Measurements from ENCODE around the gene CDC42. TPM values are rescaled to one million over a fixed set of nuclear protein-coding genes. Genes with fewer than 3 reads are reported as not detected.

Gene CDC42
- total and polyA plus RNA-seq, 8 donors = 277 to 381 (median 335) TPM

GRCh38 chr1:22127248-22127647, 74.7 kb downstream of the CDC42 start:
- Histone ChIP-seq H3K27me3 (no peaks in the 10 kb centered on the region), H3K4me3 (no peak overlapping the region), H3K4me1 (peaks cover 0 to 4% of the 10 kb centered on the region in 2 donors), H3K36me3 (no peaks in the 10 kb centered on the region), H3K9me3 (no peaks in the 10 kb centered on the region), H3K27ac (no peak overlapping the region)
- ATAC-seq (no peak), DNase-seq (peak in 1 of 4 donors; percentile 19)
- intact Hi-C loops (cut with DNase I) = no loop called here
- TF ChIP-seq, protein P1, sequence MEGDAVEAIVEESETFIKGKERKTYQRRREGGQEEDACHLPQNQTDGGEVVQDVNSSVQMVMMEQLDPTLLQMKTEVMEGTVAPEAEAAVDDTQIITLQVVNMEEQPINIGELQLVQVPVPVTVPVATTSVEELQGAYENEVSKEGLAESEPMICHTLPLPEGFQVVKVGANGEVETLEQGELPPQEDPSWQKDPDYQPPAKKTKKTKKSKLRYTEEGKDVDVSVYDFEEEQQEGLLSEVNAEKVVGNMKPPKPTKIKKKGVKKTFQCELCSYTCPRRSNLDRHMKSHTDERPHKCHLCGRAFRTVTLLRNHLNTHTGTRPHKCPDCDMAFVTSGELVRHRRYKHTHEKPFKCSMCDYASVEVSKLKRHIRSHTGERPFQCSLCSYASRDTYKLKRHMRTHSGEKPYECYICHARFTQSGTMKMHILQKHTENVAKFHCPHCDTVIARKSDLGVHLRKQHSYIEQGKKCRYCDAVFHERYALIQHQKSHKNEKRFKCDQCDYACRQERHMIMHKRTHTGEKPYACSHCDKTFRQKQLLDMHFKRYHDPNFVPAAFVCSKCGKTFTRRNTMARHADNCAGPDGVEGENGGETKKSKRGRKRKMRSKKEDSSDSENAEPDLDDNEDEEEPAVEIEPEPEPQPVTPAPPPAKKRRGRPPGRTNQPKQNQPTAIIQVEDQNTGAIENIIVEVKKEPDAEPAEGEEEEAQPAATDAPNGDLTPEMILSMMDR (IDR thresholded peaks at IDR 0.05) = no peak

DNA sequence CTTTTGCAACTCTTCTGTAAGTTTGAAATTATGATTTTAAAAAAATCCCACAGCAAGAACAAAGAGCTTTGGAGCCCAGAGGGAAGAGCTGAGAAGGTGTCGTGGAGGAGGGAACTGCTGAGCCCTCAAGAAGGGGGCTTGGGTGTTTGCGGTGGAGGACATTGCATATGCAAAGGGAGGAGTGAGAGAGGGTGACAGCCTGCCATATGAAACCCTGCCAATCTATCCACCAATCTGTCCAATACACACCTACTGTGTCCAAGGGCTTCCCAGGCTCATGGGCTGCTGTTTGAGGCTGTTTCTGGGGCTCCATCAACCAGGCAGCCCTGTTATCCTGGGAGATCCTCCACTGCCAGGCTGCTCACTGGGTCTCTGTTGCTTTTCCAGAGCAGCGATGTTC, 75.2 kb downstream of the CDC42 start:
- TF ChIP-seq, protein P1 (IDR thresholded peaks at IDR 0.05) = no peak
- H3K4me1 ChIP-seq = peaks cover 0 to 9% of the 10 kb centered on the region in 2 donors
- no peaks in the 10 kb centered on the region for H3K36me3 ChIP-seq
- H3K4me3 ChIP-seq = no peak overlapping the region
- no peaks in the 10 kb centered on the region for H3K9me3 ChIP-seq
- H3K27ac ChIP-seq = no peak overlapping the region
- H3K27me3 ChIP-seq = no peaks in the 10 kb centered on the region
- no peak for ATAC-seq
- DNase-seq = no peak
- intact Hi-C loops (cut with DNase I) = no loop called here

DNA sequence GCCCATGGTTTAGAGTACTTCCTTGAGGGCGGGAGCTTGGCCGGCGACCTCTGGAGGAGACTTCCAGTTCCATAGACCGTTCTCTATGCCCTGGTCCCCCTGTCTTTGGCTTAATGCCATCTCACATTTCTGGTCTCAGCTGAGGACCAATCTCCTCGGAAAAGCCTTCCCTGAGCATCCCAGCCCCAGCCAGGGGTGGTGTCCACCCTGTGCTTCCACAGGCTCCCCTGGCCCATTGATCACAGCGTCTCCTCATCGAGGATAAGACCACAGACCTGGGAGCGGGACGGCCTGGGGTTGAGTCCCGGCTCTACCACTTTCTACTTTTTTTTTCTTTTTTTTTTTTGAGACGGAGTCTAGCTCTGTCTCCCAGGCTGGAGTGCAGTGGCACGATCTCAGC, 75.9 kb downstream of the CDC42 start:
- H3K27ac ChIP-seq = no peak overlapping the region
- H3K36me3 ChIP-seq = no peaks in the 10 kb centered on the region
- intact Hi-C loops (cut with DNase I) = no loop called here
- ATAC-seq = no peak
- peaks cover 0 to 5% of the 10 kb centered on the region in 2 donors for H3K27me3 ChIP-seq
- no peak overlapping the region for H3K4me3 ChIP-seq
- no peaks in the 10 kb centered on the region for H3K9me3 ChIP-seq
- H3K4me1 ChIP-seq = peaks cover 0 to 9% of the 10 kb centered on the region in 2 donors
- peak in 1 of 4 donors; percentile 51 for DNase-seq
- TF ChIP-seq, protein P1 (IDR thresholded peaks at IDR 0.05) = no peak

DNA sequence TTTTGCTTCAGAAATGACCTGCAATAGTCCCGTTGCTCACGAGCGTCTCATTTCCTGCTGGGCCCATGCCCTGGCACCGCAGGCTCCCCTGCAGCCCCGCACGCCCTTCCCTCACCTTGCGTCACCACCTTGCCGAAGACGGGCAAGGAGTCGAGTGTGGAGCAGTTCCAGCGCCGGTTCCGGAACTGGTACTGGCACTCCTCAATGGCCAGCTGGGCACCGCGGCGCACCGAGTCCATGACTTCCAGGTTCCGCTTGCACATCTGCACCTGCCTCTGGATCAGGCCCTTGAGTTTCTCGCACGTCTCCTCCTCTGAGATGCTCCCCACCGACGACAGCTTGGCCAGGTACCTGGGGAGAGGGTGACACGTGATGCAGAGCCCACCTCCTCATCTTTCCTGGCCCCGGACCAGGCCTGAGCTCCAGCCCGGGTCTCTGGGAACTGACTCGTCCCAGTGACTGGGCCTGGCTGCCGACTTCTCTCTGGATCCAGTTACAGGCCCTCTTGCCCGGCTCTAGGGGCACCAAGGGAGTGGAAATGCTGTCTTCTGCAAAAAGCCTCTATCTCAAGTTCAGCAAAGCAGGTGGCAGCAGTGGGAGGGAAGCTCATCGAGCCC, 77.1 kb downstream of the CDC42 start:
- H3K27me3 ChIP-seq = peaks cover 0 to 17% of the 10 kb centered on the region in 2 donors
- peaks cover 0 to 14% of the 10 kb centered on the region in 2 donors for H3K4me1 ChIP-seq
- H3K27ac ChIP-seq = no peak overlapping the region
- H3K36me3 ChIP-seq = no peaks in the 10 kb centered on the region
- TF ChIP-seq, protein P1 (IDR thresholded peaks at IDR 0.05) = no peak
- ATAC-seq (no peak), DNase-seq (peak in 1 of 4 donors; percentile 80)
- intact Hi-C loops (cut with DNase I) = loop anchor here in 1 of 2 donors (10.0 kb wide), 2 partner anchors 155 to 285 kb away; no protein-coding TSS in a partner anchor
- H3K9me3 ChIP-seq = no peaks in the 10 kb centered on the region
- no peak overlapping the region for H3K4me3 ChIP-seq

- Histone ChIP-seq H3K36me3 (no peaks in the 10 kb centered on the region), H3K27ac (no peak overlapping the region), H3K27me3 (peaks cover 0 to 25% of the 10 kb centered on the region in 2 donors), H3K4me1 (peaks cover 0 to 14% of the 10 kb centered on the region in 2 donors), H3K4me3 (no peak overlapping the region), H3K9me3 (no peaks in the 10 kb centered on the region)
- TF ChIP-seq, protein P1 (IDR thresholded peaks at IDR 0.05) = no peak
- intact Hi-C loops (cut with DNase I) = loop anchor here in 1 of 2 donors (10.0 kb wide), 2 partner anchors 154 to 284 kb away; no protein-coding TSS in a partner anchor
- DNase-seq (peak in 1 of 4 donors; percentile 24), ATAC-seq (no peak)
Observed at GRCh38 chr1:22131062-22131461, 78.6 kb downstream of the CDC42 start.
